T-helper 1 cell treated with Interleukin-12 subunit alpha and Interleukin-12 subunit beta and Interleukin-4 antibody, amounts not matched to agents 30 ng/mL and 1 ng/mL, for 36 hours (primary cell): ENCODE measurements around the gene KCNN1. TPM values are rescaled to one million over a fixed set of nuclear protein-coding genes. Genes with fewer than 3 reads are reported as not detected.
"Not testable (repeated sequence)": the region's sequence is repeated elsewhere in the genome, so short reads cannot be mapped to it uniquely, and the experiment has no call there.

Experiments
- intact Hi-C: fragments of 100-400 bp; cut with micrococcal nuclease; formaldehyde crosslinking; loops from one replicate; pipeline ENCODE4 v1.15.1; 2024
- total RNA-seq: library from RNA; stranded (reverse); gene quantifications from 2 replicates; pipeline ENCODE4 v1.2.3, GENCODE V29; 2022

The KCNN1 gene
- 0.20 TPM in 1 of 2 replicates, not detected in the other for total RNA-seq

GRCh38 chr19:17966550-17967256, at the start of gene KCNN1:
KCNN1 (plus strand) TSS chr19:17967107; CDS start chr19:17973889, 6,782 bp downstream.
- intact Hi-C loops = no loop called here

- intact Hi-C loops = not testable (repeated sequence)
These were observed 48.8 kb upstream of the KCNN1 start for GRCh38 chr19:17918151-17918550.

- intact Hi-C loops = not testable (repeated sequence)
These were observed 47.8 kb upstream of the KCNN1 start for GRCh38 chr19:17919122-17919521.

- intact Hi-C loops = no loop called here
These were observed 46.4 kb upstream of the KCNN1 start for GRCh38 chr19:17920527-17920926.

GRCh38 chr19:17922138-17922537, 44.8 kb upstream of the KCNN1 start:
- intact Hi-C loops = no loop called here

- intact Hi-C loops = no loop called here
These were observed 40.9 kb upstream of the KCNN1 start for GRCh38 chr19:17926044-17926443.

- intact Hi-C loops = no loop called here
These were observed 37.9 kb upstream of the KCNN1 start for GRCh38 chr19:17929056-17929455.

- intact Hi-C loops = loop anchor here (1.0 to 5.0 kb wide), 10 partner anchors 16 to 1303 kb away; partner anchors contain the start of genes IFI30, MED26, PGLS and RPL18A
These were observed 35.2 kb upstream of the KCNN1 start for GRCh38 chr19:17931532-17932191.

GRCh38 chr19:17932485-17933338, 34.2 kb upstream of the KCNN1 start, which contains the start of gene CCDC124:
CCDC124 (plus strand) TSS chr19:17933015; CDS start chr19:17936421, 3,406 bp downstream.
- intact Hi-C loops = loop anchor here (1.0 to 5.0 kb wide), 10 partner anchors 15 to 1304 kb away; partner anchors contain the start of genes IFI30, MED26, PGLS and RPL18A

GRCh38 chr19:17933414-17934129, 33.3 kb upstream of the KCNN1 start:
- intact Hi-C loops = loop anchor here (2.0 to 5.0 kb wide), 4 partner anchors 67 to 1305 kb away; partner anchors contain the start of genes IFI30, MED26 and PGLS

- intact Hi-C loops = no loop called here
These were observed 30.5 kb upstream of the KCNN1 start for GRCh38 chr19:17936379-17936778.

- intact Hi-C loops = no loop called here
These were observed 29.5 kb upstream of the KCNN1 start for GRCh38 chr19:17937371-17937900.

- intact Hi-C loops = loop anchor here (1.0 kb wide), 3 partner anchors 8 to 120 kb away; no protein-coding TSS in a partner anchor
These were observed 28.6 kb upstream of the KCNN1 start for GRCh38 chr19:17938092-17938845.

- intact Hi-C loops = no loop called here
These were observed 24.7 kb upstream of the KCNN1 start for GRCh38 chr19:17942181-17942580.

GRCh38 chr19:17942582-17943273, 24.2 kb upstream of the KCNN1 start:
- intact Hi-C loops = no loop called here

GRCh38 chr19:17943274-17944221, 23.4 kb upstream of the KCNN1 start:
- intact Hi-C loops = no loop called here

GRCh38 chr19:17944301-17944700, 22.6 kb upstream of the KCNN1 start:
- intact Hi-C loops = no loop called here
